ENCODE measurements around the gene LAMA5.

DNA sequence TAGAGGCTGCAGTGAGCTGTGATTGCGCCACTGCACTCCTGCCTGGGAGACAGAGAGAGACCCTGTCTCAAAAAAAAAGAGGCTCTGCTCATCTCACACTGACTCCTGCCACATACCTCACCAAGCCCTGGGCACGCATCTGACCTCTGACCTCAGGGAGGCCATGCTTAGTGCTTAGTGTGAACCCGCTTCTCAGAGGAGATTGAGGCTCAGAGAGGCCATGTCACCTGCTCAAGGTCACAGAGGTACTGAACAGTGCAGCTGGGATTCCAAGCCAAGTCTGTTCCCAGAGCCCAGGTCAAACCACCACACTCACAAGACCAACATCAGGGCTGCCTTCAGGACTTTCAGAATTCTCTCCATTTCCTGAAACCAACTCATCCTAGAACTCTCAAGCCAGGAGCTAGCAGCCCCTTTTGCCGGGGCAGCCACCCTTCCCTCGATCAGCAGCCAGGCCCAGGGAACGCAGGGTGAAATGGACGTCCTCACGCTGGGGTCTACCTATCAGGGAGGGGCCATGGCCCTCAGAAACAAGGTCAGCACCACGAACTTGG, 37.1 kb upstream of the LAMA5 start:
- TF ChIP-seq, protein P1, sequence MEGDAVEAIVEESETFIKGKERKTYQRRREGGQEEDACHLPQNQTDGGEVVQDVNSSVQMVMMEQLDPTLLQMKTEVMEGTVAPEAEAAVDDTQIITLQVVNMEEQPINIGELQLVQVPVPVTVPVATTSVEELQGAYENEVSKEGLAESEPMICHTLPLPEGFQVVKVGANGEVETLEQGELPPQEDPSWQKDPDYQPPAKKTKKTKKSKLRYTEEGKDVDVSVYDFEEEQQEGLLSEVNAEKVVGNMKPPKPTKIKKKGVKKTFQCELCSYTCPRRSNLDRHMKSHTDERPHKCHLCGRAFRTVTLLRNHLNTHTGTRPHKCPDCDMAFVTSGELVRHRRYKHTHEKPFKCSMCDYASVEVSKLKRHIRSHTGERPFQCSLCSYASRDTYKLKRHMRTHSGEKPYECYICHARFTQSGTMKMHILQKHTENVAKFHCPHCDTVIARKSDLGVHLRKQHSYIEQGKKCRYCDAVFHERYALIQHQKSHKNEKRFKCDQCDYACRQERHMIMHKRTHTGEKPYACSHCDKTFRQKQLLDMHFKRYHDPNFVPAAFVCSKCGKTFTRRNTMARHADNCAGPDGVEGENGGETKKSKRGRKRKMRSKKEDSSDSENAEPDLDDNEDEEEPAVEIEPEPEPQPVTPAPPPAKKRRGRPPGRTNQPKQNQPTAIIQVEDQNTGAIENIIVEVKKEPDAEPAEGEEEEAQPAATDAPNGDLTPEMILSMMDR (IDR thresholded peaks at IDR 0.05): no peak
- TF ChIP-seq POLR2A (IDR thresholded peaks at IDR 0.05): no peak

Data from vagina (tissue), 2 donors.